ENCODE measurements around the gene PPP4C.
A peak's percentile ranks its signal among the peaks of the same experiment; 100 is the strongest.
"Not testable (repeated sequence)": the region's sequence is repeated elsewhere in the genome, so short reads cannot be mapped to it uniquely, and the experiment has no call there.

The PPP4C gene

GRCh38 chr16:30031477-30031918 lies 44.3 kb upstream of the PPP4C start:
- no peak overlapping the region for H3K4me3 ChIP-seq (ENCODE audit: low read length)
- no peak for TF ChIP-seq CTCF (conservative IDR thresholded peaks at IDR 0.05; ENCODE audit: low read depth, low read length)
- DNase-seq (ENCODE audit: low read depth): no peak

- TF ChIP-seq CTCF (conservative IDR thresholded peaks at IDR 0.05; ENCODE audit: low read depth, low read length): peak; percentile 86
- H3K4me3 ChIP-seq (ENCODE audit: low read length): no peak overlapping the region
- no peak for DNase-seq (ENCODE audit: low read depth)
These were observed 43.5 kb upstream of the PPP4C start for GRCh38 chr16:30032083-30032819.

- no peak overlapping the region for H3K4me3 ChIP-seq (ENCODE audit: low read length)
- no peak for DNase-seq (ENCODE audit: low read depth)
- TF ChIP-seq CTCF (conservative IDR thresholded peaks at IDR 0.05; ENCODE audit: low read depth, low read length): no peak
These were observed 42.5 kb upstream of the PPP4C start for GRCh38 chr16:30033270-30033669.

- TF ChIP-seq CTCF (conservative IDR thresholded peaks at IDR 0.05; ENCODE audit: low read depth, low read length): no peak
- no peak for DNase-seq (ENCODE audit: low read depth)
- H3K4me3 ChIP-seq (ENCODE audit: low read length): no peak overlapping the region
These were observed 35.6 kb upstream of the PPP4C start for GRCh38 chr16:30040221-30040620.

GRCh38 chr16:30040690-30041089 lies 35.1 kb upstream of the PPP4C start:
- not testable (repeated sequence) for H3K4me3 ChIP-seq (ENCODE audit: low read length); DNase-seq (ENCODE audit: low read depth)

GRCh38 chr16:30041841-30042240 lies 34.0 kb upstream of the PPP4C start:
- no peak for DNase-seq (ENCODE audit: low read depth)

GRCh38 chr16:30046178-30046577 lies 29.6 kb upstream of the PPP4C start:
- no peak for TF ChIP-seq CTCF (conservative IDR thresholded peaks at IDR 0.05; ENCODE audit: low read depth, low read length)
- no peak for DNase-seq (ENCODE audit: low read depth)
- no peak overlapping the region for H3K4me3 ChIP-seq (ENCODE audit: low read length)

More at GRCh38 chr16:30041841-30042240, 34.0 kb upstream of the PPP4C start:
- TF ChIP-seq CTCF (conservative IDR thresholded peaks at IDR 0.05; ENCODE audit: low read depth, low read length): peak; percentile 33
- H3K4me3 ChIP-seq (ENCODE audit: low read length): no peak overlapping the region
